ENCODE data around the gene ZSCAN21.
A peak's percentile ranks its signal among the peaks of the same experiment; 100 is the strongest.

Gene ZSCAN21

DNA sequence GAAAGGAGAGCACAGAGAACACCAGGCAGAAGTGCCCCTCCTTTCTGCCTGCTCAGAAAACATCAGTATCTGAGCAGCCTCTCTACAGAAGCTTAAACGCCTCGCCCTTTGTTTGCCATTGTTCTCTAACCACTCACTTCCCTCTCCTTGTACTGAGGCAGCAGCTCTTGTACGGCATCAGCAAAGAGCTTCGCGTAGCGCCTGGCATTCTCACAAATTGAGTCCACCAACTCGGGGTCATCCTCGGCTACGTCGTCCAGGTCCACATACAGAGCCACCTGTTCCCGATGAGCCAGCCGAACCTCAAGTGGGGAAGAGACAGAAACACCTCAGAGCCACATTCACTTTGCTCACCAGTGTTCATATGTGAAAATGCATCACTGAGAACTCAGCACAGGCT lies 49.9 kb downstream of the ZSCAN21 start:
- no peak for DNase-seq (ENCODE audit: low read depth)

DNA sequence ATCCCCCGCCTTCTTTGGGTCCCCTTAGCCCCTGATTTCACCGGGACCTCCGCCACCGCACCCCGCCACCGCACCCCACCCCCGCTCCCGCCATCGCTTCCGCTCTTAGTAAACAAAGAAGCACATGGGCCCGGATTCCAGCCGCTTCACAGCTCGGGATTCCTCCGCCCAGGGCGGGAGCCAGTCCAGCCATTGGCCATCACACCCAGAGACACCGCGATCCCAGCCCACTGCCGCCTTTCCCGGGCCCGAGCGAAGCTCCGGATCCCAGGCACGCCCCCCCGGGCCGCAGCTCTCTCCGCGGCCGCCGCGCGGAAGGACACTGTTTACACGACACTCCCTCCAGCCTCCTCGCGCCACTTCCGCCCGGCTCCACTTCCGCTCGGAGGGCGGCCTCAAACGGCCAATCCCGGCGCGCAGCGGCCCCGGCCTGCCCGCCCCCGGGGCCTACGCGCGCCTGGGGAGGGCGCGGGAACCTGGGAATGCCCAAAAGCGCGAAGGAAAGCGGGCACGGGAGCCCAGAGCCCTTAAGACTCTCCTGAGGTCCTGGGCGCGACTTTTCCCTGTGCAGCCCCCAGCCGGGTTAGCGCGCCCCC lies 50.9 kb downstream of the ZSCAN21 start:
- DNase-seq (ENCODE audit: low read depth), result peak; percentile 67

DNA sequence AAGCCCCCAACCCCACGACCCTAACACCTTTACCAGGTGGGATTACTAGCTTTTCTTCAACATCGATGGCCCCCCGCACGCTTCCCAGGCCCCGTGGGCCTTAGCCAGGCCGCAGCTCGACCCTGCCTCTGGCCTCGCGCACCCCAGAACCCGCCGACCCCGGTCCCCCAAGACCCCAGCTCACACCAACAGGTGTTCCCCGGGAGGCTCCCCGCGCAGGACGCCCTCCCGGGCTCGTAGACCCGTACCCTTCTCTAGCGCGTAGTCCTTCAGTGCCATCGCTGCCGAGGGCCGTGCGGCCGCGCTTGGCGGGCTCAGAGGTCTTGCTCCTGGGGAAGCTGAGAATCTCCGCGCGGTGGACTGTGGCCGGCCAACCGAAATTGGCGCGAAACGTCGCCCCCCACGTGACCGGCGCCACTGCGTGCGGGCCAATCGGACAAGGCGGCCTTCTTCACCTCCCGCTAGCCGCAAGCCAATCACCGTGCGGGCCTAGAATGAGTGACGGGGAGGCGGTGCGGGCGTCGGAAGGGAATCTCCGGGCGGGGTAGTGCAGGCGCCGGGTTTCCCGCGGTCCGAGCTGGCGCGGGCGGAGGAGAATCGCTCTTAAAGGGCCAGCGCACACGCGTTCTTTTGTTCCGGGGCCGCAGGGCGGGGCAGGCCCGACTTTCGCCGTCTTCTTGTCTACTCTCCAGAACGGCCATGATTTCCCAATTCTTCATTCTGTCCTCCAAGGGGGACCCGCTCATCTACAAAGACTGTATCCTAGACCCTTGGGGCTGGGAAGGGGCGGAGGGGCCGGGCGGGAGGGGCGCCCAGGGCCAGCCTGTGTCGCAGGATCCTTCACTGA lies 51.7 kb downstream of the ZSCAN21 start, which contains the start of the genes AP4M1 and MCM7:
Gene AP4M1 (plus strand): TSS at position 628 of the 847 bp plus-strand sequence. CDS start 72 bp downstream, at position 700.
Gene MCM7 (minus strand): TSS at position 382 of the 847 bp plus-strand sequence. CDS start 103 bp downstream, at position 279.
- DNase-seq (ENCODE audit: low read depth), result peak; percentile 89

DNA sequence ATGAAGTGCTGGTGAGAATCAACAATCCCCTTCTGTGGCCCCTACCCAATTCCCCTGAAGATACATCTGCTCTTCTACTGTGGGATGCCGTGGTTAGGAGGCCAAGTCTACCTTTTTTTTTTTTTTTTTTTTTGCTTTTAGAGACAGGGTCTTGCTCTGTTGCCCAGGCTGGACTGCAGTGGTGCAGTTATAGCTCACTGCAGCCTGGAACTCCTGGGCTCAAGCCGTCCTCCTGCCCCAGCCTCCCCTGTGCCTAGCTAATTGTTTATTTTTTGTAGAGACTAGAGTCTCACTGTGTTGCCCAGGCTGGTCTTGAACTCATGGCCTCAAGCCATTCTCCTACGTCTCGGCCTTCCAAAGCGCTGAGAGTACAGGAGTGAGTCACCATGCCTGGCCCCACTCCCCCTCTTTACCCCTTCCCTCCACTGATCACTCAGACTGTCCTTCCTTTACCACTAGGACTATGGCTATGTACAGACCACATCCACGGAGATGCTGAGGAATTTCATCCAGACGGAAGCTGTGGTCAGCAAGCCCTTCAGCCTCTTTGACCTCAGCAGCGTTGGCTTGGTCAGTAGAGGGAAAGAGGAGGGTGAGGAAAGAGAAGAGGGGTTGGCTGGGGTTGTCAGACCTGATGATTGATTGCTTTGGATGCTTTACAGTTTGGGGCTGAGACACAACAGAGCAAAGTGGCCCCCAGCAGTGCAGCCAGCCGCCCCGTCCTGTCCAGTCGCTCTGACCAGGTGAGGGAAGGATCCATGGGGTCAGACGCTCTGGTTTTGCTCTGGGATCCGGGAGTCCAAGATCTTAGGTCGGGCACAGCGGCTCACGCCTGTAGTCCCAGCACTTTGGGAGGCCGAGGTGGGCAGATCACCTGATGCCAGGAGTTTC lies 53.6 kb downstream of the ZSCAN21 start:
- DNase-seq (ENCODE audit: low read depth), result no peak

DNA sequence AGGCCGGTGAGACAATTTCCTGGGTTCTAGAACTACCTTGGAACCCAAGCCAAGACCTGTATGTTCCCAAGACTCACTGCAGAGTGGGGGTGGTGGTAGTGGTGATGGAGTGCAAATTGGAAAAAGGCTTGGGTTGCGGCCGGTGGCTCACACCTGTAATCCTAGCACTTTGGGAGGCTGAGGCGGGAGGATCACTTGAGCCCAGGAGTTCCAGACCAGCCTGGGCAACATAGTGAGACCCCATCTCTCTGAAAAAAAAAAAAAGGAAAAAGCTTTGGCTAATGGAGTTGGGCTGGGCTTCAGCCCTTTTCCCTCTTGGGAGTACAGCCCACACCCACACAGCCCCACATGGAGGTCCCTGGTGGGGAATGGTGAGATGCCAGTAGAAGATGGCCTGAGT lies 56.0 kb downstream of the ZSCAN21 start:
- DNase-seq (ENCODE audit: low read depth), result no peak

DNA sequence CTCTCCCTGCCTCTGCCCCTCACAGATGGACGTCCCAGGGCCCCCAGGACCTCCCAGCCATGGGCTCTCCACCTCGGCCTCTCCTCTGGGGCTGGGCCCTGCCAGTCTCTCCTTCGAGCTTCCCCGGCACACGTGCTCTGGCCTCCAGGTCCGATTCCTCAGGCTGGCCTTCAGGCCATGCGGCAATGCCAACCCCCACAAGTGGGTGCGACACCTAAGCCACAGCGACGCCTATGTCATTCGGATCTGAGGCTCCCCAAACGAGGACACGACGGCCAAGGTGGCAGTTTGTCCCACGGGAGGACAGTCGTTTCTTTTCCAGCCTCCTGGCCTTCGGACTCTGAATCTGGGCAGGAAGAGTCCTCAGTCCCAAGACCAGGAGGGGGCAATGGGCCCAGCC lies 57.1 kb downstream of the ZSCAN21 start:
- no peak for DNase-seq (ENCODE audit: low read depth)

DNA sequence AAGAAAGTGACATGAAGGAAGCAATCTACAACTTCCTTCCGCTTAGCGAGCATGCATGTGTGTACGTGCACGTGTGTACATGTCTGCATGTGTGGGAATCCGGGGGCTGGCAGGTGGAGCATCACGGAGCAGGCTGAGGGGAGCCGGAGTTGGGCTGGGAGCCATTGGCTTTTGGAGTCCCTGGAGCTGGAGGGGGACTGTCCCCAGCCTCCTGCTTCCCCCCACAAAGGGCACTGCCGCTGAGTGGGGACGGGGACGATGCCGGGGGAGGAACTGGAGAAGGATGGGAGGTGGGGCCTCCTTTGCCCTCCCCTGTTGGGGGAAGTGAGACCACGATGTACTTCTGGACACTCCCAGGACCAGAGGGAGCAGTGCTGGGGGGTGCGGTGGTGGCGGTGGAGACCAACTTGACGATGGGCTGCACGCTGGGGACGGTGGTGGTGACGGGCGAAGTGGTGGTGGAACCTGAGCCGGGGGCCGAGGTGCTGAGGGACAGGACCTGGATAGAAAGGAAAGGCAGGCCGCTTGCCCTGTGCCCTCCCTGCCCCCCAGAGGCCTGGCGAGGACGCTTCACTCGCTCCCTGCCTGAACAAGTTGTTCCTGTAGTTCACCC lies 57.7 kb downstream of the ZSCAN21 start:
- DNase-seq (ENCODE audit: low read depth), result no peak

DNA sequence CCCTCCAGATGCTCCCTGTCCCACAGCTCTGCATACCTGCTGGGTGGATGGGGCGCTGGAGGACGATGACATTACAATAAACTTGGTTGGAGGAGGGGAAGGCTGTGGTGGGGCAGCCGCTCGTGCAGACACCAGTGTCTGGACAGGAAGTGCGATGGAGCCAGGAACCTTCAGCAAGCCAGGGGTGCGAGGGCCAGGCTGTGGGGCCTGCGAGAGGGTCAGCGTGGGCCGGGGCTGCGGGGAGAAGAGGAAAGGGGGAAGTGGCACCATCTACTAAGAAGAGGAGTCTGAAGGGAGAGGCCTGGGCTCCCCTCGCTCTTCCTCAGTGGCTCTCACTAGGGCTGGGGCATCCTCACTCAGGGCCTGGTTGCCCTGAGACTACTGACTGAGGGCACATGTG lies 58.3 kb downstream of the ZSCAN21 start:
- DNase-seq (ENCODE audit: low read depth), result no peak

DNA sequence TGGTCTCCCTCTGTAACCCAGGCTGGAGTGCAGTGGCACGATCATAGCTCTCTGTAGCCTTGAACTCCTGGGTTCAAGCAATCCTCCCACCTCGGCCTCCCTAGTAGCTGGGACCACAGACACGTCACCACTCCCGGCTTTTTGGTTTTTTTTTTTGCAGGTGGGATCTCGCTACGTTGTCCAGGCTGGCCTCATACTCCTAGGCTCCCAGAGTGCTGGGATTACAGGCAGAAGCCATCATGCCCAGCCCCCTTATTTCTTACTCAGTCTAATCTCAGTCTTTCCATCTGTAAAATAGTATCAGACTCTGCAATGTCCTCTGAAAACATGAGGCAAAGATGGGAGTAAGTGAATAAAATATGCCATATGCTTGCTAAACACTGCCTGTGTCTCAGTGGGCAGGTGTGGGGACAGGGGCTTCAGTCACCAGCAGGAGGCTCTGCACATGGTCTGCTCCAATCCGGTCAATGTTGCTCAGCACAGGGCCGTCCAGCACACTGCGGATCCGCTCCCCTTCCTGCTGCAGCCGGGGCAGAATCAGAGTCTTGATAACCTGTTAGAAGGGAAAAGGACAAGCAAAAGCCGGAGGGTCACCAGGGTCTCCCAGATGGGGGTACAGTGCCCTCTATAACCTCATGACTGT lies 60.1 kb downstream of the ZSCAN21 start:
- DNase-seq (ENCODE audit: low read depth), result no peak

DNA sequence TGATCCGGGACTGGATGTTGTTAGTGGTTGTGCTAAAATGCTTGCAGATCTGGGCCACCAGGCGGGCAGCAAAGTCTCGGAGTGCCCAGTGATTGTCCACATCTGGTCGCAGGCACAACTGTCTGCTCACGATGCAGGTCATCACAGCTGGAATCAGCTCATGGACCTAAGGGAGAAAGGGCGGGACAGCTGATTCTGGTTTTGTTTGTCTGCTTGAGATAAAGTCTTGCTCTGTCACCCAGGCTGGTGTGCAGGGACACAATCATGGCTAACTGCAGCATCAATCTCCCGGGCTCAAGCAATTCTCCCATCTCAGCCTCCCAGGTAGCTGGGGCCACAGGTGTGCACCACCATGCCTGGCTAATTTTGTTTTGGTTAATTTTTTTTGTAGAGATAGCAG lies 61.6 kb downstream of the ZSCAN21 start:
- DNase-seq (ENCODE audit: low read depth), result no peak

DNA sequence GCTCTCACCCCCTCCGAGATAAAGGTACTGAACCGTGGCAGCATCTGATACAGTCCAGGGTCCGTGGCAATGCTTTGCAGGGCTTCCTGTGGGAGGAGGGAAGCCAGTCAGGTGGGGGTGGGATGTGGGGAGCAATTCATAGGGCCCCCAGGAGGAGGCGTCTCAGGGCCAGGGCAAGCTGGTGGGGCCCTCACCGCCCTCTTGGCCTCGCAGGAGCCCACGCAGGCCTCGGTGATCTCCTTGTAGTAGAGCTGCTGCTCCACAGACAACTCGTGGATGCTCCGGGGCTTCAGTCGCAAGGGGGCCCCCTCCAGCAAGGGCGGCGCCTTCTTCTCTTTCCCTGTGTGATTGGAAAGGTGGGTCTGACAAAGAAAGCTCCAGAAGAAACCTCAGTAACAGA lies 62.3 kb downstream of the ZSCAN21 start:
- no peak for DNase-seq (ENCODE audit: low read depth)
